ENCODE data around the gene MRPS30.
A peak's percentile ranks its signal among the peaks of the same experiment; 100 is the strongest.

Gene MRPS30

DNA sequence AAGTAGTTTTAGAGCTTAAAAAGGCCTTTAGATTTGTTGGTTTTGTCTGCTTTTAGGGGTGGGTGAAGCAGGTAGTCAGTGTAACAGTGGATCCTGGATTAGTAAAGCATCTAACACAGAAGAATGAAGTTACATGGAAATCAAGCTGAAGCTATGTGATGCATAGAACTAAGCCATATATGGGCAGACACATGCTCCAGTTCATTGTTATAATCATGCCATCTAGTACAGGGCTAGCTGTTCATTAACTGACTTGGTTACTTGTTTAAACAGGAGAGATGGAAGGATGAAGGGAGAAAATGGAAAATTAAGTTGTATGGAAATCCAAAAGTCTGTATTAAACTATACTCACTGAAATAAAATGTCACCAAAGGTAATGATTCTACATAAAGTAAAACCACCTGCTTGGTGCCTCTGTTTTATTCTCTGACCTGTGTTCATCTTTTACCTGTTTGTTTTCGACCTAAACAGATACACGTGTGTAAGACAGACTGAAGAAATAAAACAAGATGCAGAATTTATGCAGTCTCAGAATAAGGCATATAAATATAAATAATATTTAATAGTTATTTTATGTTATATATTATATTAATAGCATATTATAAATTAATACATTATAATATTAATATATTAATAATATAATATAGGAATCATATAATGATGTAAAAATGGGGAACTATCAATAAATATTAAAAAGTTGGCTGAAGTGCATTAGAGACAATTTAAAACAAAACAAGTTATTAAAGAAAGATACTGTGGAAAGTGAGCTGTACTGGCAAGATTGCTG is 33.9 kb downstream of the MRPS30 start:
- no peak overlapping the region for H3K4me3 ChIP-seq (ENCODE audit: low read depth, low read length)
- no peak for DNase-seq (ENCODE audit: low read depth)
- TF ChIP-seq, protein P1, sequence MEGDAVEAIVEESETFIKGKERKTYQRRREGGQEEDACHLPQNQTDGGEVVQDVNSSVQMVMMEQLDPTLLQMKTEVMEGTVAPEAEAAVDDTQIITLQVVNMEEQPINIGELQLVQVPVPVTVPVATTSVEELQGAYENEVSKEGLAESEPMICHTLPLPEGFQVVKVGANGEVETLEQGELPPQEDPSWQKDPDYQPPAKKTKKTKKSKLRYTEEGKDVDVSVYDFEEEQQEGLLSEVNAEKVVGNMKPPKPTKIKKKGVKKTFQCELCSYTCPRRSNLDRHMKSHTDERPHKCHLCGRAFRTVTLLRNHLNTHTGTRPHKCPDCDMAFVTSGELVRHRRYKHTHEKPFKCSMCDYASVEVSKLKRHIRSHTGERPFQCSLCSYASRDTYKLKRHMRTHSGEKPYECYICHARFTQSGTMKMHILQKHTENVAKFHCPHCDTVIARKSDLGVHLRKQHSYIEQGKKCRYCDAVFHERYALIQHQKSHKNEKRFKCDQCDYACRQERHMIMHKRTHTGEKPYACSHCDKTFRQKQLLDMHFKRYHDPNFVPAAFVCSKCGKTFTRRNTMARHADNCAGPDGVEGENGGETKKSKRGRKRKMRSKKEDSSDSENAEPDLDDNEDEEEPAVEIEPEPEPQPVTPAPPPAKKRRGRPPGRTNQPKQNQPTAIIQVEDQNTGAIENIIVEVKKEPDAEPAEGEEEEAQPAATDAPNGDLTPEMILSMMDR (conservative IDR thresholded peaks at IDR 0.05; ENCODE audit: low read depth, low read length) = no peak

DNA sequence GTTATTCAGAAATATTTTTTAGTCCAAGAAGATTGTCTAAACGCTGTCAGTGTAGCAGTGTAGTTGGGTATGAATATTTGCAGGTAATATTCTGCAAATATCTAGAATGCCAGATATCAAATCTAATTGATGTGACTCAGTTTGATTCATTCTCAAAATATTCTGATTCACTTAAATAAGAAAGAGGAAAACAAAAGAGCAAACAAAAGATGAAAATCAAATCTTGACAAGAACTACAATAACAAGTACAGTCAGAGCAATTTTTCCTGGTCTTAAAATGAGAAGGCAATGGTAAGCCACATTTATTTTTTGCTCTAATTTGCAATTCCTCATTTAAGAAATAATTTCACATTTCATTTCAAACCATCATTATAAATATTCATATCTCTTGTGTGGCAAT is 36.0 kb downstream of the MRPS30 start:
- no peak overlapping the region for H3K4me3 ChIP-seq (ENCODE audit: low read depth, low read length)
- no peak for DNase-seq (ENCODE audit: low read depth)
- TF ChIP-seq, protein P1 (conservative IDR thresholded peaks at IDR 0.05; ENCODE audit: low read depth, low read length) = no peak

DNA sequence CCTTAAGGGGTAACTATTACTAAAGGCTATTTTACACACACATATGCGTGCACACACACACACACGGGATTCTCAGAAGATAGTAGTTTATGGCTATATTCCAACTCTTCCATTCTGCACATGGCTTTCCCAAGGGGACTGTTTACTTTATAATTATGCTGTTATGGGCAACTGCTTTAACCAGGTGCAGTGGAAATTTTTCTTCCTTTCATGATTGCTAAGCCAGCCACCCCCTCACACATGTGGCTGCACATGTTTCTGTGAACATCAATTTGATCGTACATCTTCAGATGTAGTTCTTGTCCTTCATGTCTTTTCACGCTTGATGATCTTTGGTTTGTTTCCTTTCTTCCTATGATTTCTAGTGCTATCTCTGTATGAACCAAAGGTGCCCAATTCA is 37.0 kb downstream of the MRPS30 start:
- DNase-seq (ENCODE audit: low read depth) = no peak
- H3K4me3 ChIP-seq (ENCODE audit: low read depth, low read length) = no peak overlapping the region
- TF ChIP-seq, protein P1 (conservative IDR thresholded peaks at IDR 0.05; ENCODE audit: low read depth, low read length) = no peak

DNA sequence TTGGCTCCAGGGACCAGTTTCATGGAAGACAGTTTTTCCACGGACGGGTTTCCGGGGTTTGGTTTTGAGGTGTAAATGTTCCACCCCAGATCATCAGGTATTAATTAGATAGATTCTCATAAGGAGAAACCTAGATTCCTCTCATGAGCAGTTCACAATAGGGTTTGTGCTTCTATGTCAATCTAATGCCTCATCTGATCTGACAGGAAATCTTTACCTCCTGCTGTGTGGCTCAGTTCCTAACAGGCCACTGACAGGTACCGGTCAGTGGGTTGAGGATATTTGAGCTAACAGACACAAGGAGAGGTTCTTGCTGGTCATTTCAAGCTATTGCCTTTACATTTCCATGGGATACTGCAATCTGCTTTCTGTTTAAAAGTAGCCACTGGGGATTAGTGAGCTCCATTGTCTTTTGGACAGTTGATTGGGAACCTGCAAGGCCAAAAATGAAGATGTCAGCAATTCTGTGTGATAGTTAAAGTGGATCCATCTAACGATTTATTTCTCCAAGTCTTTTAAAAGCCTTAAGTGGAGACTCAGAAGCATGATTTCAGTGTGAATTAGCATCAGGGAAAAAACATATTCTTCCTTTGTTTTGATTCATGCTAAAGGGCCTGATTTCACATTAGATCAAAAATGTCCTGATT is 38.6 kb downstream of the MRPS30 start:
- H3K4me3 ChIP-seq (ENCODE audit: low read depth, low read length) = no peak overlapping the region
- DNase-seq (ENCODE audit: low read depth) = no peak
- TF ChIP-seq, protein P1 (conservative IDR thresholded peaks at IDR 0.05; ENCODE audit: low read depth, low read length) = no peak

DNA sequence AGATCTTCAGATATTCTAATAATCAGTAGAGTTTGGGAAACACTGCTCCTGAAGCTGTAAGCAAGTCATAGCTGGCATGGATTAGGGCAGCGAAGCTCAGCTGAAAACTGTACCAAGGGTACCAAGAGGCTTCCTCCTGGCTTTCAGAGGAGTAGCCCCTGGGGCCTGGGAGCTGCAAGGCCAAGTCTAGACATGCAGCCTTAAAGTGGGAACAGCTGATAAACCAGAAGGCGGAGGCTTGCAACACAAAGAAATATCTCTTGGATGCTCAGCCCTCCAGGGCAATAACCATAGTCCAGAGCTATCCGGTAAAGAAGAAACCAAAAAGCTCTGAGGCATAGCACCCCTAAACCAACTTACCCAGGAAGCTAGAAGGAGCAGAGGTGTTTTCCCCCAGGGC is 51.5 kb downstream of the MRPS30 start:
- H3K4me3 ChIP-seq (ENCODE audit: low read depth, low read length) = no peak overlapping the region

DNA sequence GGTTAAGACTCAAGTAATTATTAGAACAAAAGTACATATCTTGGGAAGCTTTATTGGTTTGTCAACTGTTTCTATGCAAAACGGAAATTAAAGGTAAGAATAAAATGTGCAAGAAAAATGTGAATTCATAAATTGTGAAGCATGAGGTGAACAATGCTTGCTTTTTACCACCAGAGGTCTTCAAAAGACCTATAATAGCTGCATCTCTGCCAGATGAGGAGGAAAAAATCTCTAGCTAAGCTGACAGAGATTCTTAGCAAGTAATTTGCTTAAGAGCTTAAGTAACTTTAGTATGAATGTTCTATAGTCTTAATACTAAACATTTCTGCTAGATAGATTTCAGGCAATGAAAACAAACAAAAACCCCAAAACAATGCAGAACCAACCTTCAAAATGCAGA is 54.1 kb downstream of the MRPS30 start:
- TF ChIP-seq, protein P1 (conservative IDR thresholded peaks at IDR 0.05; ENCODE audit: low read depth, low read length) = peak; percentile 33
- peak; percentile 33 for DNase-seq (ENCODE audit: low read depth)
- H3K4me3 ChIP-seq (ENCODE audit: low read depth, low read length) = no peak overlapping the region

More for the DNA sequence above, 51.5 kb downstream of the MRPS30 start:
- DNase-seq (ENCODE audit: low read depth) = no peak
- TF ChIP-seq, protein P1 (conservative IDR thresholded peaks at IDR 0.05; ENCODE audit: low read depth, low read length) = no peak

All from choroid plexus epithelial cell (primary cell).